Endothelial cell of umbilical vein (primary cell): ENCODE data around the gene COL1A2. TPM values are rescaled to one million over a fixed set of nuclear protein-coding genes. Genes with fewer than 3 reads are reported as not detected.

Experiments used
- BruUV-seq: library from RNA; stranded (reverse); fragments of 400-500 nt; replicated peaks from 2 replicates; lab custom pipeline; 2021; lab: Mats Ljungman, UMichigan
- CTCF ChIA-PET: fragments of 300-600, 350-600 bp; sonication (Branson Sonifier 250); formaldehyde crosslinking; loops from one replicate; lab custom pipeline; 2021; ENCODE audit warnings: antibody characterized with exemption, inconsistent platforms; lab: Charles Lee
- POLR2A ChIA-PET: fragments of 300-600, 350-600 bp; sonication (Branson Sonifier 250); formaldehyde crosslinking; loops from one replicate; lab custom pipeline; 2021; ENCODE audit warnings: antibody characterized with exemption, inconsistent platforms; lab: Charles Lee
- DNase-seq: peaks from one replicate; pipeline ENCODE4 v3.0.0-alpha.2; 2011; ENCODE audit warnings: low read depth, low spot score
- FAIRE-seq: peaks from 2 replicates; lab custom pipeline; 2011; peaks lifted over from hg19 to GRCh38; lab: Jason Lieb, UNC
- H2AFZ ChIP-seq: 2 replicates; pipeline ENCODE4 v1.6.0; 2012; ENCODE audit warnings: low read depth, low read length, control low read depth, inconsistent platforms
- H3K27ac ChIP-seq: 2 replicates; pipeline ENCODE4 v1.5.1; 2011; ENCODE audit warnings: low read depth, mild to moderate bottlenecking, control low read depth, low read length, moderate library complexity; ENCODE audit not compliant: insufficient read depth
- H3K27me3 ChIP-seq, 2 experiments: 2 replicates each; pipeline versions ENCODE4 v1.6.0 to v1.6.1; 2011; ENCODE audit warnings: low read length in 2 of 2, mixed read lengths in 1 of 2; ENCODE audit not compliant: control insufficient read depth in 2 of 2, insufficient read depth in 2 of 2
- H3K36me3 ChIP-seq, 2 experiments: 2 replicates in 1 of 2; 3 replicates in 1 of 2; pipeline ENCODE4 v1.5.1; 2011; ENCODE audit warnings: low read length in 2 of 2, mild to moderate bottlenecking in 1 of 2, moderate library complexity in 1 of 2; ENCODE audit not compliant: control insufficient read depth in 2 of 2, insufficient read depth in 2 of 2; ENCODE audit errors: extremely low read depth in 1 of 2
- H3K4me1 ChIP-seq: 3 replicates; pipeline ENCODE4 v1.5.1; 2011; ENCODE audit warnings: mild to moderate bottlenecking, low read length; ENCODE audit not compliant: control insufficient read depth, insufficient read depth; ENCODE audit errors: extremely low read depth
- H3K4me2 ChIP-seq: 2 replicates; pipeline ENCODE4 v1.6.1; 2011; ENCODE audit warnings: low read length, control low read depth, mixed read lengths; ENCODE audit not compliant: insufficient read depth
- H3K4me3 ChIP-seq, 3 experiments: fragments of 200-600 bp in 1 of 3; sonication (generic), shearing (Covaris generic) in 1 of 3; replicated peaks in 1 of 3; 2 replicates each; pipeline ENCODE4 v1.5.1; 2011 to 2016; ENCODE audit warnings: control low read depth in 3 of 3, low read length in 3 of 3, mild to moderate bottlenecking in 2 of 3, inconsistent platforms in 1 of 3, low read depth in 1 of 3, moderate library complexity in 1 of 3; ENCODE audit not compliant: insufficient read depth in 1 of 3
- H3K79me2 ChIP-seq: 2 replicates; pipeline ENCODE4 v1.6.0; 2012; ENCODE audit warnings: low read length, inconsistent platforms; ENCODE audit not compliant: control insufficient read depth, insufficient read depth
- H3K9ac ChIP-seq: replicated peaks from 2 replicates; pipeline ENCODE3; 2011; ENCODE audit warnings: low read length, control low read depth; ENCODE audit not compliant: insufficient read depth; ENCODE audit errors: extremely low read depth
- H3K9me1 ChIP-seq: replicated peaks from 3 replicates; pipeline ENCODE4 v1.6.0; 2011; ENCODE audit warnings: mild to moderate bottlenecking, low read length; ENCODE audit not compliant: control insufficient read depth, insufficient read depth; ENCODE audit errors: extremely low read depth
- H3K9me3 ChIP-seq: replicated peaks from 2 replicates; pipeline ENCODE4 v1.5.1; 2012; ENCODE audit warnings: low read length, inconsistent platforms; ENCODE audit not compliant: control insufficient read depth, insufficient read depth
- H4K20me1 ChIP-seq: replicated peaks from 2 replicates; pipeline ENCODE3; 2011; ENCODE audit warnings: mild to moderate bottlenecking, low read length; ENCODE audit not compliant: control insufficient read depth, insufficient read depth; ENCODE audit errors: extremely low read depth
- CTCF ChIP-seq, 2 donors: IDR thresholded peaks; 1 replicate in 1 of 2; 2 replicates in 1 of 2; pipeline ENCODE4 v1.5.1; 2011; ENCODE audit warnings: low read length in 2 of 2, mild to moderate bottlenecking in 2 of 2, moderate library complexity in 2 of 2, control low read depth in 1 of 2, inconsistent platforms in 1 of 2, low read depth in 1 of 2; ENCODE audit not compliant: insufficient read depth in 1 of 2; ENCODE audit errors: extremely low read depth in 1 of 2
- EZH2 ChIP-seq: IDR thresholded peaks from 2 replicates; pipeline ENCODE4 v1.6.1; 2012; ENCODE audit warnings: borderline replicate concordance, low read depth, mild to moderate bottlenecking, moderate library complexity, low read length, inconsistent platforms; ENCODE audit not compliant: severe bottlenecking
- FOS ChIP-seq: IDR thresholded peaks from 2 replicates; pipeline ENCODE4 v1.6.1; 2011; ENCODE audit warnings: mild to moderate bottlenecking, low read length, moderate library complexity, borderline replicate concordance; ENCODE audit not compliant: insufficient read depth
- GATA2 ChIP-seq: IDR thresholded peaks from 2 replicates; pipeline ENCODE4 v1.7.0; 2011; ENCODE audit warnings: low read depth, mild to moderate bottlenecking, moderate library complexity, mixed read lengths, low read length; ENCODE audit not compliant: insufficient read length, insufficient read depth
- JUN ChIP-seq: IDR thresholded peaks from 2 replicates; pipeline ENCODE4 v1.6.1; 2011; ENCODE audit warnings: borderline replicate concordance, low read depth; ENCODE audit not compliant: insufficient read length, insufficient read depth
- MAX ChIP-seq: IDR thresholded peaks from 2 replicates; pipeline ENCODE4 v1.6.1; 2011; ENCODE audit not compliant: insufficient read depth, insufficient read length
- MYC ChIP-seq: IDR thresholded peaks from one replicate; pipeline ENCODE4 v1.6.1; 2011; ENCODE audit warnings: mild to moderate bottlenecking, low read depth, low read length
- POLR2A ChIP-seq: IDR thresholded peaks from 2 replicates; pipeline ENCODE4 v1.6.1; 2012; ENCODE audit warnings: low read depth, mild to moderate bottlenecking, control low read depth, low read length
- POLR2AphosphoS5 ChIP-seq: IDR thresholded peaks from 2 replicates; pipeline ENCODE4 v1.6.1; 2012; ENCODE audit warnings: low read depth, mild to moderate bottlenecking, control low read depth, low read length, moderate library complexity; ENCODE audit not compliant: insufficient read depth
- dilution Hi-C: fragments of 300-500 bp; cut with MboI; formaldehyde crosslinking; loops from one replicate; pipeline ENCODE4 v1.15.0; 2019; ENCODE audit warnings: low sequenced_read_pairs; ENCODE audit not compliant: extremely low pct_ligation_motif_present
- intact Hi-C: fragments of 100-400 bp; cut with micrococcal nuclease; formaldehyde crosslinking; loops from one replicate; pipeline ENCODE4 v1.10.0; 2022
- polyA plus RNA-seq, 4 experiments: library from polyadenylated mRNA; depleted of rRNA in 3 of 4; stranded (reverse) in 3 of 4; unstranded in 1 of 4; fragments of >200 nt; gene quantifications; 2 replicates each; pipeline versions ENCODE4 v1.2.1 to v1.2.3, GENCODE V29; 2011 to 2012; ENCODE audit warnings: missing spikeins in 1 of 4
- total RNA-seq: library from RNA; stranded (reverse); gene quantifications from 2 replicates; pipeline ENCODE4 v1.2.3, GENCODE V29; 2021

COL1A2 gene
- total and polyA plus RNA-seq, 2 donors (not counting 3 experiments of a cell fraction or from before 2014, with no cell fraction given): 28.9 to 40.8 TPM

- Histone ChIP-seq H4K20me1 (no peaks in the 10 kb centered on the region), H3K27me3 (no peaks in the 10 kb centered on the region), H3K4me1 (no peaks in the 10 kb centered on the region), H2AFZ (no peak overlapping the region), H3K27ac (no peak overlapping the region), H3K9ac (no peak overlapping the region), H3K36me3 (peaks cover 0 to 3% of the 10 kb centered on the region in 2 experiments), H3K4me2 (no peak overlapping the region), H3K9me3 (no peaks in the 10 kb centered on the region), H3K9me1 (no peaks in the 10 kb centered on the region), H3K4me3 (no peak overlapping the region), H3K79me2 (no peaks in the 10 kb centered on the region)
- FAIRE-seq: no peak
- no TSS peak for BruUV-seq
- TF ChIP-seq GATA2: no peak
- TF ChIP-seq POLR2A: no peak
- no peak for TF ChIP-seq POLR2AphosphoS5
- no peak for TF ChIP-seq EZH2
- no peak for TF ChIP-seq MAX
- TF ChIP-seq JUN: no peak
- no peak for TF ChIP-seq MYC
- no peak for TF ChIP-seq FOS
- TF ChIP-seq CTCF (IDR thresholded peaks at IDR 0.05; ENCODE audit: extremely low read depth in 1 of 2, insufficient read depth in 1 of 2, low read depth in 1 of 2, low read length in 2 of 2): no peak
- DNase-seq: no peak
- dilution Hi-C loops: no loop called here
- intact Hi-C loops: no loop called here
- POLR2A ChIA-PET: no interaction called here
- CTCF ChIA-PET: no interaction called here
These were observed 27.0 kb downstream of the COL1A2 start for GRCh38 chr7:94421681-94422080.
